ENCODE data around the gene SPARCL1. TPM values are rescaled to one million over a fixed set of nuclear protein-coding genes. Genes with fewer than 3 reads are reported as not detected.
"Not testable (repeated sequence)": the region's sequence is repeated elsewhere in the genome, so short reads cannot be mapped to it uniquely, and the experiment has no call there.

Gene SPARCL1
- total RNA-seq, 3 donors from 2014 or later: 0.30 to 0.53 (median 0.49) TPM

GRCh38 chr4:87499403-87500091 is 29.6 kb downstream of the SPARCL1 start:
- H3K4me3 Mint-ChIP-seq: no peak overlapping the region
- H3K4me1 Mint-ChIP-seq (ENCODE audit: low read depth): peaks cover 9% of the 10 kb centered on the region
- H3K27me3 Mint-ChIP-seq (ENCODE audit: low read depth): no peaks in the 10 kb centered on the region
- DNase-seq (no peak), ATAC-seq (peak; percentile 57 to 78)
- H3K9me3 Mint-ChIP-seq: no peaks in the 10 kb centered on the region
- no peaks in the 10 kb centered on the region for H3K36me3 Mint-ChIP-seq (ENCODE audit: insufficient read depth)

GRCh38 chr4:87498446-87498900 is 30.7 kb downstream of the SPARCL1 start:
- DNase-seq: no peak
- H3K4me1 Mint-ChIP-seq (ENCODE audit: low read depth): peaks cover 9% of the 10 kb centered on the region
- no peaks in the 10 kb centered on the region for H3K9me3 Mint-ChIP-seq
- H3K36me3 Mint-ChIP-seq (ENCODE audit: insufficient read depth): no peaks in the 10 kb centered on the region
- H3K27me3 Mint-ChIP-seq (ENCODE audit: low read depth): no peaks in the 10 kb centered on the region
- H3K4me3 Mint-ChIP-seq: peak overlapping the region; percentile 4
- ATAC-seq: no peak

DNA sequence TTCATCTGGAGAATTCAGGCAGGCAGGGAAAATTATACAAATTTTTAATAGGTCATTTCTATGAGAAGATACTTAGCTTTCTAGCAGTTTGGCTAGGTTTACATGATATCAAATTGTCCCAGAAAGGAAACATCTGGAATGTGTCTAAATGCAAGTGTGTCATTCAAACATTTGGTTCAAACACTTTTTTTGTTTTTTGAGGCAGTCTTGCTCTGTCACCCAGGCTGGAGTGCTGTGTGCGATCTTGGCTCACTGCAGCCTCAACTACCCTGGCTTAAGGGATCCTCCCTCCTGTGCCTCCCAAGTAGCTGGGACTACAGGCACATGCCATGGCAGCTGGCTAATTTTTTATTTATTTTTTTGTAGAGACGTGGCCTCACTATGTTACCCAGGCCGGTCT is 31.6 kb downstream of the SPARCL1 start:
- H3K4me1 Mint-ChIP-seq (ENCODE audit: low read depth): peaks cover 9% of the 10 kb centered on the region
- DNase-seq (no peak), ATAC-seq (no peak)
- H3K9me3 Mint-ChIP-seq: no peaks in the 10 kb centered on the region
- no peak overlapping the region for H3K4me3 Mint-ChIP-seq
- H3K27me3 Mint-ChIP-seq (ENCODE audit: low read depth): no peaks in the 10 kb centered on the region
- H3K36me3 Mint-ChIP-seq (ENCODE audit: insufficient read depth): no peaks in the 10 kb centered on the region

GRCh38 chr4:87497159-87497558 is 32.0 kb downstream of the SPARCL1 start:
- ATAC-seq (no peak), DNase-seq (no peak)
- Mint-ChIP-seq H3K36me3 (ENCODE audit: insufficient read depth) (no peaks in the 10 kb centered on the region), H3K4me3 (no peak overlapping the region), H3K4me1 (ENCODE audit: low read depth) (peaks cover 9% of the 10 kb centered on the region), H3K27me3 (ENCODE audit: low read depth) (no peaks in the 10 kb centered on the region), H3K9me3 (no peaks in the 10 kb centered on the region)

- no peaks in the 10 kb centered on the region for H3K27me3 Mint-ChIP-seq (ENCODE audit: low read depth)
- DNase-seq: no peak
- H3K4me3 Mint-ChIP-seq: no peak overlapping the region
- peaks cover 3% of the 10 kb centered on the region for H3K36me3 Mint-ChIP-seq (ENCODE audit: insufficient read depth)
- ATAC-seq: no peak
- H3K4me1 Mint-ChIP-seq (ENCODE audit: low read depth): no peaks in the 10 kb centered on the region
- no peaks in the 10 kb centered on the region for H3K9me3 Mint-ChIP-seq
These were observed 36.1 kb downstream of the SPARCL1 start for GRCh38 chr4:87493115-87493514.

GRCh38 chr4:87491851-87492250 is 37.3 kb downstream of the SPARCL1 start:
- not testable (repeated sequence) for H3K4me1 Mint-ChIP-seq (ENCODE audit: low read depth); H3K4me3 Mint-ChIP-seq; DNase-seq; H3K9me3 Mint-ChIP-seq; ATAC-seq; H3K27me3 Mint-ChIP-seq (ENCODE audit: low read depth); H3K36me3 Mint-ChIP-seq (ENCODE audit: insufficient read depth)

- peaks cover 3% of the 10 kb centered on the region for H3K36me3 Mint-ChIP-seq (ENCODE audit: insufficient read depth)
- no peaks in the 10 kb centered on the region for H3K4me1 Mint-ChIP-seq (ENCODE audit: low read depth)
- DNase-seq (no peak), ATAC-seq (no peak)
- H3K4me3 Mint-ChIP-seq: no peak overlapping the region
- H3K9me3 Mint-ChIP-seq: no peaks in the 10 kb centered on the region
- H3K27me3 Mint-ChIP-seq (ENCODE audit: low read depth): no peaks in the 10 kb centered on the region
These were observed 37.7 kb downstream of the SPARCL1 start for GRCh38 chr4:87491436-87491835.

- no peaks in the 10 kb centered on the region for H3K27me3 Mint-ChIP-seq (ENCODE audit: low read depth)
- peaks cover 7% of the 10 kb centered on the region for H3K36me3 Mint-ChIP-seq (ENCODE audit: insufficient read depth)
These were observed 38.4 kb downstream of the SPARCL1 start for GRCh38 chr4:87490664-87491369.

DNA sequence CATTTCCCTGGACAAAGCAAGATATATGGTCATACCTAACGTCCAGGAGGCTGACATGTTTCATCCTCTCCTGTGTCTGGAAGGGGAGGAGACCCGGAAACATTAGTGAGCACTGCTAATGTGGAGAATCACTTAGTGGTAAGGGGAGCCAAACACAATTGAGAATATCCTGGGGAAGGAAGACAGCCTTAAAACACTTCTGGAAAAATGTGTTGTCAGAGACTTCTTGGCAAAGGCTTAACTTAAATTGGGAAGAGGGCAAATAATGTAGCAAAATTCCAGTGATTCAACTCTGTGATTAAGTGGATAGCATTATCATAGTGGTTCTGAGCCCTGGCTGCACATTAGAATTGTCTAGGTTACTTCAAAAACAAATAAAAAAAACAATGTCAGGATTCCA is 39.5 kb downstream of the SPARCL1 start:
- ATAC-seq (no peak), DNase-seq (no peak)
- H3K36me3 Mint-ChIP-seq (ENCODE audit: insufficient read depth): peaks cover 7% of the 10 kb centered on the region
- no peaks in the 10 kb centered on the region for H3K9me3 Mint-ChIP-seq
- H3K4me1 Mint-ChIP-seq (ENCODE audit: low read depth): no peaks in the 10 kb centered on the region
- H3K4me3 Mint-ChIP-seq: no peak overlapping the region
- no peaks in the 10 kb centered on the region for H3K27me3 Mint-ChIP-seq (ENCODE audit: low read depth)

More at GRCh38 chr4:87490664-87491369, 38.4 kb downstream of the SPARCL1 start:
- DNase-seq: no peak
- Mint-ChIP-seq H3K4me3 (no peak overlapping the region), H3K9me3 (no peaks in the 10 kb centered on the region), H3K4me1 (ENCODE audit: low read depth) (no peaks in the 10 kb centered on the region)
- ATAC-seq: no peak

DNA sequence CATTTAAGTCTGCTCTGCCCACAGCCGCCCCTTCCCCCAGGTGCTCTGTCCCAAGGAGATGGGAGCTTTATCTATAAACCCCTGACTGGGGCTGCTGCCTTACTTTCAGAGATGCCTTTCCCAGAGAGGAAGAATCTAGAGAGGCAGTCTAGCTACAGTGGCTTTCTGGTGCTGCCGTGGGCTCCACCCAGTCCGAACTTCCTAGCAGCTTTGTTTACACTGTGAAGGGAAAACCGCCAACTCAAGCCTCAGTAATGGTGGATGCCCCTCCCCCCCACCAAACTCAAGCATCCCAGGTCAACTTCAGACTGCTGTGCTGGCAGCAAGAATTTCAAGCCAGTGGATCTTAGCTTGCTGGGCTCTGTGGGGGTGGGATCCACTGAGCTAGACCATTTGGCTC is 40.5 kb downstream of the SPARCL1 start:
- not testable (repeated sequence) for ATAC-seq; H3K4me3 Mint-ChIP-seq; H3K27me3 Mint-ChIP-seq (ENCODE audit: low read depth); DNase-seq; H3K36me3 Mint-ChIP-seq (ENCODE audit: insufficient read depth); H3K4me1 Mint-ChIP-seq (ENCODE audit: low read depth); H3K9me3 Mint-ChIP-seq

DNA sequence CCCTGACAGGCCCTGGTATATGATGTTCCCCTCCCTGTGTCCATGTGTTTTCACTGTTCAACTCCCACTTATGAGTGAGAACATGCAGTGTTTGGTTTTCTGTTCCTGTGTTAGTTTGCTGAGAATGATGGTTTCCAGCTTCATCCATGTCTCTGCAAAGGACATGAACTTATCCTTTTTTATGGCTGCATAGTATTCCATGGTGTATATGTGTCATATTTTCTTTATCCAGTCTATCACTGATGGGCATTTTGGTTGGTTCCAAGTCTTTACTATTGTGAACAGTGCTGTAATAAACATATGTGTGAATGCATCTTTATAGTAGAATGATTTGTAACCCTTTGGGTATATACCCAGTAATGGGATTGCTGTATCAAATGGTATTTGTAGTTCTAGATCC is 45.9 kb downstream of the SPARCL1 start:
- H3K4me3 Mint-ChIP-seq; H3K9me3 Mint-ChIP-seq; H3K4me1 Mint-ChIP-seq (ENCODE audit: low read depth); DNase-seq; H3K36me3 Mint-ChIP-seq (ENCODE audit: insufficient read depth); ATAC-seq; H3K27me3 Mint-ChIP-seq (ENCODE audit: low read depth): not testable (repeated sequence)

- Mint-ChIP-seq H3K27me3 (ENCODE audit: low read depth) (no peaks in the 10 kb centered on the region), H3K4me1 (ENCODE audit: low read depth) (no peaks in the 10 kb centered on the region), H3K36me3 (ENCODE audit: insufficient read depth) (peaks cover 4% of the 10 kb centered on the region), H3K4me3 (no peak overlapping the region), H3K9me3 (no peaks in the 10 kb centered on the region)
- ATAC-seq (no peak), DNase-seq (no peak)
These were observed 47.8 kb downstream of the SPARCL1 start for GRCh38 chr4:87481377-87481776.

- H3K27me3 Mint-ChIP-seq (ENCODE audit: low read depth): no peaks in the 10 kb centered on the region
- no peaks in the 10 kb centered on the region for H3K9me3 Mint-ChIP-seq
- H3K4me3 Mint-ChIP-seq: no peak overlapping the region
- H3K4me1 Mint-ChIP-seq (ENCODE audit: low read depth): no peaks in the 10 kb centered on the region
- no peak for DNase-seq
- no peak for ATAC-seq
- no peaks in the 10 kb centered on the region for H3K36me3 Mint-ChIP-seq (ENCODE audit: insufficient read depth)
These were observed 50.4 kb downstream of the SPARCL1 start for GRCh38 chr4:87478732-87479250.

DNA sequence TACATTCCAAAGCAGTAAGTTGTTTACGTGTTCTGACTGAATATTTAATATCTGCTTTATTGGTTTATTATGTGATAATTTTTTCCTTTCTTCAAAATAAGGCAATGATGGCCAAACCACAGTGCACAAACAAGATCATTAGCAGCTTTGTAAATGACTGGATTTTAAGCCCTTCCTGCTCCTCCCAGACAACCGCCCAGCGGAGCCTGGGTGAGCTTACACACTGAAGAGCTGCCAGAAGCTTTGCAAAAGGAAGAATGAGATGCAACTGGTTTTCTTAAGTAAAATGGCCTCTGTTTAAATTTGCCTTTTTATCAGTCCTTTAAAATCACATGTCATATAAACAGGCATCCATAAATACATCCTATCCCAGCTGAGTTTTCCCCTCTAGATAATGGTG is 52.2 kb downstream of the SPARCL1 start:
- Mint-ChIP-seq H3K36me3 (ENCODE audit: insufficient read depth) (no peaks in the 10 kb centered on the region), H3K4me1 (ENCODE audit: low read depth) (no peaks in the 10 kb centered on the region), H3K4me3 (no peak overlapping the region), H3K9me3 (no peaks in the 10 kb centered on the region), H3K27me3 (ENCODE audit: low read depth) (no peaks in the 10 kb centered on the region)
- ATAC-seq (no peak), DNase-seq (no peak)

GRCh38 chr4:87469390-87469789 is 59.8 kb downstream of the SPARCL1 start:
- Mint-ChIP-seq H3K9me3 (no peaks in the 10 kb centered on the region), H3K4me3 (no peak overlapping the region), H3K4me1 (ENCODE audit: low read depth) (no peaks in the 10 kb centered on the region), H3K36me3 (ENCODE audit: insufficient read depth) (no peaks in the 10 kb centered on the region), H3K27me3 (ENCODE audit: low read depth) (no peaks in the 10 kb centered on the region)
- no peak for DNase-seq
- ATAC-seq: no peak
